Renal pelvis (tissue), 4 donors: ENCODE results near the gene PIGS. TPM values are rescaled to one million over a fixed set of nuclear protein-coding genes. Genes with fewer than 3 reads are reported as not detected.

ENCODE experiments used
- DNase-seq: peaks from one replicate; pipeline ENCODE4 v3.0.0-alpha.2; 2013
- polyA plus RNA-seq, 3 donors: library from polyadenylated mRNA; unstranded; fragments of 120-200 nt; gene quantifications; one replicate each; pipeline ENCODE4 v1.2.1, GENCODE V29; 2013; ENCODE audit not compliant: insufficient read length in 3 of 3

PIGS gene
- polyA plus RNA-seq, 3 donors, result 95.6 to 111 (median 107) TPM

DNA sequence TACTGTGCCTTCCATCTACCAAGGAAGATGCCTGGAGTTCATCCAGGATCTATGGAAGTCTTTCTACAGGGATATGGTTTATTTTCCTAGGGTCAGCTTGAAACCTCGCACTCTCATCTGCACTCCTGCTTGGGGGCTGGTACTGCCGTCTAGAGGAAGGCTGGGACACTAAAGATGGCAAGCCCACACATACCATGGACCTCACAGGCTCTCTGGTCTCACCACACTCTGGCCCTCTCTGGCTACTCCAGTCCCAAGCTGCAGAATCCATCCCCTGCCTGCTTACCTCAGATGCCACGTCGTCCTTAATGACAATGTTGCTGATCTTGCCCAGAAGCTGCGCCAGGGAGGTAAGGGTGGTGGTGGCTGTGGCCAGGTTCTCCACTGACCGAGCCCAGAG is 16.8 kb downstream of the PIGS start:
- no peak for DNase-seq

DNA sequence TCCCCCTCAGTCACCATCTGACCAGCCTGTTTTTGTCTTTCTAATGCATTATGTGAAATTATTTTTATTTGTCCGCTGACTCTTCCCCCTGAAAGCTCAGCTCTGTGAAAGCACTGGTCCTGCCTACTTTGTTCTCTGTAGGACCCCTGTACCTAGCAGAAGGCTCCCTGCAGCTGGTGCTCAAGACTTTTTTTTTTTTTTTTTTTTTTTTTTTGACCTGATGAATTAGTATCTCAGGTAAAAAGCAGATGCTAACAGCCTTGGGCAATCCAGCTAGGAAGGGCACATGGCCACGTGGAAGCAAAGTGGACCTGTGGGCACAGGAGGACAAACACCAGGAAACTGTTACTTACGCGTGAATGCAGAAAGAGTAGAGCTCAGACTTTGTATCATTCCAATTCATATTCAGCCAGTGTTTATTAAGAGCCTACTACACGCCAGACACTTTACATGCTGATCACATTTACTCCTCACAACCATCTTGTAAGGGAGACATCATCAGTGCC is 18.3 kb downstream of the PIGS start:
- DNase-seq, result no peak

DNA sequence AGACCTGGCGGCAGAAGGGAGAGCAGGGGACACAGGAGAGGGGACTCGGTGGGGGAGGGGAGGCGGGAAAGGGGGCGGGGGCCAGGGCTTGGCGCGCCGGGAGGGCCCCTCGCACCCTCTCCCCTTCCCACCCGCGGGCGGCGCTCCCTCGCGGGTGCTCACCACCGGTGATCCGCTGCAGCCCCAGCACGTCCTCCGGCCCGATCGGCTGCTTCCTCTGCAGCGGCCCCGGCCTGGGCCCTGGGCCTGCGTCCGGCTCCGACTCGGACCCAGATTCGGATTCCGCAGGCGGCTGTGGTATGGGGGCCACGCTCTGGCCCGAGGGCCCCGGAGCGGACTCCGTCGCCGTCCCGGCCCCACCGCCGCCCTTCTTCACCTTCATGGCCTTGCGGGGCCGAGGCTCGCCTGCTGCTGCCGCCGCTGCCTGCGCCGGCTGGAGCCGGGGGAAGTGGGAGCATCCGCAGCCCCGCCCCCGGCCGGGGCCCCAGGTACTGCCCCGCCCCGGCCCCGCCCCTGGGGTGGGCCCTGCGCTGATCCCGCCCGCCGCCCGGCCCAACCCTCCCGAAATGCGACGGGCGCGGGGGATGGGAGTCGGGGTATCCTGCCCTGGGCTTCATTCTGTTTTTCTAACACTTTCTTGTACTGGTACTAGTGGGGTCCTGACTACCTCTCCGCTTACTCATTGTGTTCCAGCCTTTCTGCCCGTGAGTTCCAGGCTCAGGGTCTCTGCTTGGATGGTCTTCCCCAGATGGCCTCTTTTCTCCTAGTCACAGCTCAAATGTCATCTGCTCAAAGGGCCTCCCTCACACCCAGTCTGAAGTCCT is 18.9 kb downstream of the PIGS start, which contains the start of gene UNC119:
Gene UNC119 (minus strand): TSS at position 449 of the 824 bp plus-strand sequence. CDS start 67 bp downstream, at position 382.
- peak; percentile 86 for DNase-seq

DNA sequence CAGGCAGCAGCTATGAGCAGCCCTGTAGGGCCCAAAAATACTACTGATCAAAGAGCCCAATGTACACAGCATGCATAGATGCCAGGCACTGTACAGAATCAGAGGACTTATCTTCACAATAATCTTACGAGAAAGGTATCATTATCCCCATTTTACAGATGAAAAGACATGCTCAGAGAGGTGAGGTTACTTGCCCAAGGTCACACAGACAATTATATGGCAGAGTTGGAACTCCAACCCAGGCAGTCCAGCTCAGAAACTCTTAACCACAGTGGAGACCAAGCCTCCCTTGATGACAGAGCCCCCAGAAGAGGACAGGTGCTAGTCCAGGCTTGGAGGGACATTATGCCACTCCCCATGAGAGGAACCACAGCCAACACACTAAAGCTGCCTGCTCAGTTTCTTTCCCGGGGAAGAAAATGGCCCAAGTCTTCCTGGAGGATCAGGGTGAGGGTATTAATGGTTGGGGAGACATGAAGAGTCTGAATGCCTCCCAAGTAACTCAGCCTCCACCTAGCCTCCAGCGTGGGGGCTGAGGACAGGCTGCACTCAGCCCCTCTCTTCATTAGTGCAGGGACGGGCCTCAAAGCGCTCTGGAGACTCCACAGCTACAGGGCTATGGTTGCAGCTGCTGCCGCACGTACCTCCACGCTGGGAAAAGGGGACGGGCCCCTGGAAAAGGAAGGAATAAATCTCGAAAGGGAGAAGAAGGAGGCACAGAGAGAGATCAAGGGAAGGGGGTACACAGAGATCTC is 19.7 kb downstream of the PIGS start:
- peak; percentile 21 for DNase-seq

DNA sequence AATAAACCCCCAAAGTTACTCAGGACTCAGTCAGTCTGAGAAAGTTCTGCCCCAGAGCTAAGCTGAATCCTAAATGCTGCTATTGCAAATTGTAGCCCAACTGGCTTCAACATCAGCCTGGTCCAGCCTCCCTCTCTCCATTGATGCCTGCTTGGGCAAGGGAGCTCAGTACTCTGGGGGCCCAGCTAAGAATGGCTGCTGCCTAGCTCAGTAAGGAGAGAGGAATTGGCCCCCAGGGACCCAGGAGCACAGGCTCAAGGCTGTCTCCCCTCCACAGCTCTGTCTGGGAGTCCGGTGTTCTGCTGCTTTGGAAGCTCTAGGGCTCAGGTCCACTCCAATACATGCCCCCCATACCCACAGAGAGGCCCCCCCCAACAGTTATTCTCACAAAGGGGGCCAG is 20.5 kb downstream of the PIGS start:
- DNase-seq, result no peak

DNA sequence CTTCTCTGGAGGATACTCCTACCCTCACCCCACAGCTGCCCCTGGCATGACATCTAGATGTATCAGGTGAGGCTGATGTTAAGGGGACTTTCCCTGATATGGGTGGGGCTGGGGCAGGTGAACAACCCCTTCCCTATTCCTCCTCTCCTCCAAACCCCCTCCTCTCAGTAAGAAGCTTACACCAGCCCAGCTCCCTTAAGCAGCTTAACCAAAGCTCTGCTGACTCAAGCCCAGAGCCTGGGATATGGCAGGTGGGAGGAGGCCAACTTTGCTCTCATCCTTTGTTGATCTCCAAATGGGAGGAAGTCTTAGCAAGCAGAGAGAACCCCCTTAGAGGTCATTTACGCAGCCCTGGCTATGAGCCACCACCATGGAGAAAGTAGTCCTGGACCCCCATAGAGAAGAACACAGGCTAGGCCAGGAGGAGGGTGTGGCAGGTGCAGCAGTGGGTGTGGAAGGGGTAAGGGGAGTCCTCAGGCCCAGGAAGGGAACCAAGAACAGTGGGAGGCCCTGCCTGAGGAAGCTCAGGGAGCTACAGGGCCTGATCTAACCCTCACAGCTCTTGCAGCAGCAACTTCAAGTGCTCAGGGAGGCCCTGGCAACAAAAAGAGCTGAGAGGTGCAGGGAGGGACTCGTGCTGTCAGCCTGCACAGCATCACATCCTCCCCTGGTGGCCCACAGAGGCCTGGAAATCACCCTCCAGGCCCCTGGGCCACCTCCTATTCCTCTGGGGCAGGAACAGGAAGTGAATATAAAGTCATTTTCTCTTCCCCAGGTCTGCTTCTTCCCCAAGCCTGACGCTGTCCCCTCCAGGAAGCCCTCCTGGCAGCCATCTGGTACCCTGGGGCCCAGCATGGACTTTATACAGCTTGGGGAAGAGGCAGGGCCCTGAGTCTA is 21.8 kb downstream of the PIGS start:
- DNase-seq, result no peak

DNA sequence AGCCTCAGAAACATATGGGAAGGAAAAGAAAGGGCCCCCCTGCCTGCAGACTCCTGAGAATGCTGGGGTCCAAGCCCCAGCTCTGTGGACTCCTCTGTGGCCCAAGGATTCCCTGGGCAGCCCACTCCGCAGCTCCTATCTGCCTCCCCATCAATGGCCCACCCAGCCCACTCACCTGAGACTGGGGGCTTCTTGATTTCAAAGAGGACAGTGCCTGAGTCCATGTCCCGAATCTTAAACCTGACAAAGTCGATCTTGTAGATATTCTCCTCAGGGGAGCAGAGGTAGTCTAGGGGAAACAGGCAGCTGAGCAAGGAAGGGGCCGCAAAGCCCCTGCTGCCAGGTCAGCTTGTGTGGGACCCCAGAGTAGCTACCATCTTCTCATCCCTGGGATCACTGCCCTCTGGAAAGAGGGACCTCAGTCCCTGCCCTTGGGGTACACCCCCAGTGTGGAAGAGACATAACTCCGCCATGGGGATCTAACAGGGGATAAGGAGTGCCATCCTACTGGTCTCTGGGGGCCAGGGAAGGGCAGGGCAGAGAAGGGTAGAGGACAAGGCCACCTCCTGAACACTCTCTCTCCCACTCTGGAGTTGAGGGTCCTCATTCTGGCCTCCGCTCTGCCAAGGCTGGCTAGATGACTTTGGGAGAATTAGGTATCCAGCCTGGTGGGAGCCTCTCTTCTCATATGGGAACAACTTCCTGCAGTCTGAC is 22.8 kb downstream of the PIGS start:
- no peak for DNase-seq

DNA sequence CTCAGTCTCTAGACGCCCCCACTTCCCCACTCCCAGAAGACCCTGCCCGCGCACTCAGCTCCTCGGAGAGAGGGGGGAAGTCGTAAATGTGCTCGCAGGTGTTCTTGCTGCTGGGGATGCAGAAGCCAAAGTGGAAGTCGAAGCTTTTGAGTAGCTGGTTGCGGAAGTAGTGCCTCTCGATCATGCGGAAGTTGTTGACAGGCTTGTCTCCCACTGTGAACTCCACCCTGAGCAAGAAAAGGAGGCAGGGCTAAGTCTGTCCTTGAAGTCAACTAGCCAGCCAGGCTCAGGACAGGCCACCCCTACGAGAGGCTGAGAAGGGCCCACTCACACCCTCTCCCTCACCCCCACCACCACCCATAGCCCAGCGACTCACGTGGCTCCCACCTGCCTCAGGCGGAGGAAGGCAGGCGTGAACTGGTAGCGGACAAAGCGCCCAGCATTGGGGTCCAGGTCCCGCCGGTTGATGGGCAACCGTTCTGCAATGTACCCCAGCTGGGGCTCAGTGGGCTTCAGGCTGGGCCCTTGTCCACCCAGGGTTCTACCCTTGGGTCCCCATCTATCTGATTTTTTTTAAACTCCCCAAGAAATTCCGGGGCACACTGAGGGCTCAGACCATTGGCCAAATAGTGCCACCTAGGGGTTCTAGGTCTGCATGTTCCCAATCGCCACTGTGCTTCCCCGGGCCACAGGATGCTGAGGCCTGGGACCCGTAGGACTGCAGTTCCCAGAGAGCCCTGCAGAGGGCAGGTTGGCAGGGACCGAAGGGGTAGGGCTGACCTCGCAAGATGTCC is 23.5 kb downstream of the PIGS start:
- peak; percentile 49 for DNase-seq

DNA sequence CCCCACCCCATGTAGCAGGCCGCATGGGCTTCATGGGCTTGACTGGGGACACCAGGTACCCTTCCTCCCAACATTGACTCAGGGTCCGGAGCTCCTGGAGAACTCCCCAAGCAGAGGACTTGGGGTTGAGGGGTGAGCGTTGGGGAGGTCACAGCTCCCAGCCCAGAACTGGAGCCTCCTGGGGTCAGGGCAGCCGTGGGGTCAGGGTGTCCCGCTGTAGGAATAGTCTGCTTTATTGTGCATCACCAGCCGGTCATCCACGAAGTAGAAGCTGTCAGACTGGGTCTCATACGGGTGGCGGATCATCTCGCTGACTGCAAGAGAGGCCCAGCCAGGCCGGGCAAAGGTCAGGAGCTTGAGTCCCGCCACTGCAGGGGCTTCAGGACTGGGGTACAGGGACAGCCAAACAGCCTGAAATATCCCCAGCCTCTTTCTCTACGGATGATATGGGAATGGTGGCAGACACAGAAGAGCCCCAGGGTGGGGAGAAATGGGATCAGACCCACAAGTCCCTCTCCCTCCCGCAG is 24.2 kb downstream of the PIGS start:
- DNase-seq, result no peak

DNA sequence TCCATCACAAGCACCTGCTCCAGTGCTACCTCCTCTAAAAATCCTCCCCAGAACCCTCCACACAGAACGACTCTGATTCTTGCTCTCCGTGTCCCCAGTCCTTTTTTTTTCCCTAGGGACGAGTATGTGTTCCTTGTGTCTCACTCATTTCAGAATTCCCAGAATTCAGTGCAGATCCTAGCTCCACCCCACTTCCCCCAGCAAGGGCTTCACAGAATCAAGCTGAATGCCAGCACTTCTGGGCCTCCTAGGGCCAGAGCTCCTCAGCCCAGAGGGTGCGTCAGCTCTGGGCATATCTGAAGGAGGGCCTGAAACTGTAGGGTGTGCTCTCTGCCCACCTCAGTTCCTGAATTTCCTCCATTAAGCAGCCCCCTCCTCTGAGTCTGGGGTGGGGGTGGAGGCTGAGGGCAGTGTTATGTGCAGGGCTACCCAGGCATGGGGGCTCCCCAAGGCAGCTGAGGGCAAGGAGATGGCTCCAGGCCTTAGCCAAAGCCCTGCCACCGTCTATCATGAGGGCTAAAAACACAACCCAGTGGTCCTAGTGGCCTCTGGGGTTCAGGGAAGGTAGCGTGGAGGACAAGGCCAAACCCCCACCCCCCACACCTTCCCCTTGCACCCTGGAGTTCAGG is 25.4 kb downstream of the PIGS start:
- no peak for DNase-seq

DNA sequence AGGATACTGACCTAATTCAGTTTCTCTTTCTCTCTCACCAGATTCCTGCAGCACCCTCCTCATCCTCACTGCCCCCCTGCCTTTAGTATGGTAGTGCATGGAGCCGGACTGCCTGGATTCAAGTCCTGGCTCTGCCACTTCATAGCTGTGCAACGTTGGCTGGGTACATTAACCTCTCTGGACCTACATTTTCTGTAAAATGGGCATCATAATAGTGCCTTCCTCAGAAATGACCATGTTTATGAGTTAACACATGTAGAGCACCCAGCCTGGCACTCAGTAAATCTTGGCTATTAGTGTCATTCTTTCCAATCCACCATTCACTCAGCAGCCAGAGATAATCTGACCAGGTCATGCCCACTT is 26.2 kb downstream of the PIGS start:
- no peak for DNase-seq

DNA sequence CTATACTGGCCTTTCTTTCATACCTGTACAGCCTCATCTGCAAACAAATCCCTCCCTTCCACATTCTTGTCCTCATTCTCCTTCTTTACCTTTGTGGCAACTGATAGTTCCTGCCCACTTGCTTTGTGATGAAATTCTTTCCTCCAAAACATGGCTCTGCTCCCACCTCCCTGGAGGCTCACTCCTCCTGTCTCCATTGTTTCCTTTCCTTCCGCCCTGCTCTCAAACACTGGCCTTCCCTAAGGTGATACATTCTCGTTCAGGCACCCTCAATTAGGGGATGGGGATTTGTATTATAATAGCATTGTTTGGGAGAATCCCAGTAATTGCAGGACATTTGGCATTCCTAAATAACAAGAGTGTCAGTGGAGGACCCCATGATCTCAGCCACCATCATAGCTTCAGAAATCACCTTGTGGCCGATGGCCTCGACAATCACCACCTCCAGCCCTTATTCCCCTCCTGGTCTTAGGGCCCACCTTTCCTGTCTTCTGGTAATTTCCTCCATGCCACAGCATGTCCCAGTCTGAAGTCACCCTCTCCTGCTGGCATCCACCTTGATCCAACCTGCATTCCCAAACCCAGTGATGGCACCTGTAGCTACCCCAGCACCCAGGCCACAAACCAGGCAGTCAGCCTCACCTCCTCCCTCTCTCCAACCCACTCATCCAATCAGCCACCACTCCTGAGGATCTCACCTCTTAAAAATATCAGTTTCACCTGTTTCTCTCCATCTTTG is 26.8 kb downstream of the PIGS start:
- no peak for DNase-seq

DNA sequence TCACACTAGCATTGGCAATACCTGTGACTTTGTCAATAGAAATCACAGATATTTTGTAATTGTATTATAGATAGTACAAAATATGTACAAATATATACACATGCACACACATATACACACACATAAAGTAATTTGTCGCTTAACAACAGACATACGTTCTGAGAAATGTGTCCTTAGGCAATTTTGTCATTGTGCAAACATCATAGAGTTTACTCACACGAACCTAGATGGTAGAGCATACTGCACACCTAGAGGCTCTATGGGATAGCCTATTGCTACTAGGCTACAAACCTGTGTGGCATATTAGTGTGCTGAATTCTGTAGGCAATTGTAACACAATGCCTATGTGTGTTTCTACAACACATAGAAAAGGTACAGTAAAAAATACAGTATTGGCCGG is 29.9 kb downstream of the PIGS start:
- no peak for DNase-seq

DNA sequence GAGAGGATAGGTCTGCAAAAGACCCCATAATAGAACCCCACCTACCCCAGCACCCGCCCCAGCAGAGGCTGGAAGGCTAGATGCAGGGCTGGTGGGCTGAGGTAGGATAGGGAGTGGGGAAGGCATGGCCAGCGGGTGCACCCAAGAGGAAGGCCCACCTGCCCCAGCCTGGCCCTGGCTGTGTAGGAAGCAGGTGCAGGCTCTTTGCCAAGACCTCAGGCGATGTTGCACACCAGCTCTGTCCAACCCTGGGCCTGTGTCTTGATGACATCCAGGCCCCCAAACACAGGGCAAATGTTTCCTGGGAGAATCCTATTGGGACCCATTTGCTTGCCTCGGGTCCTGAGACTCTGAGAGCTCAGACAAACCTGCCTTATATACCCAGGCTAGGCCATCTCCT is 31.1 kb downstream of the PIGS start:
- no peak for DNase-seq

DNA sequence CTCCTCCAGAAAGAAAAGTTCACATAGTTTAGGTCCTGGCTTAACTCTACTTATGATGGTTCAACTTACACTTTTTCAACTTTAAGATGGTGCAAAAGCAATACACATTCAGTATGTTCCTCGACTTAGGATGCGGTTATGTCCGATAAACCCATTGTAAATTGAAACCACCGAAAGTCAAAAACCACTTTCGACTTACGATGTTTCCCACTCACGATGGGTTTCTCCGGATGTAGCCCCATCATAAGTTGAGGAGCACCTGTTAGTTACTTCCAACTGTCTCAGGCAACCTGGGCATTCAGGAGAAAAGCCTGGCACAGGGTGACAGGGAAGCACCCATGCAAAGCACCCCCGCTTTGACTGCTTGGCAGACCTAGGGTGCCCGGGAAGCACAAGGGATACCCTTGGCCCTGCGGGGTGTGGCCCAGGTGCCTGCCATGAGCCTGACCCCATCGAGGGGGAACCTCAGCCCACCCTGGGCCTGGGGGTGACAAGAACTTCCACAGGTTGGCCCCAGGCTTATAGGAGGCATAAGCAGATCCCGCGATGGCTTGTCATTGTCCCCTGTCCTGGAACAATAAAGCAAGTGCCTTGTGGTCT is 32.9 kb downstream of the PIGS start:
- no peak for DNase-seq

DNA sequence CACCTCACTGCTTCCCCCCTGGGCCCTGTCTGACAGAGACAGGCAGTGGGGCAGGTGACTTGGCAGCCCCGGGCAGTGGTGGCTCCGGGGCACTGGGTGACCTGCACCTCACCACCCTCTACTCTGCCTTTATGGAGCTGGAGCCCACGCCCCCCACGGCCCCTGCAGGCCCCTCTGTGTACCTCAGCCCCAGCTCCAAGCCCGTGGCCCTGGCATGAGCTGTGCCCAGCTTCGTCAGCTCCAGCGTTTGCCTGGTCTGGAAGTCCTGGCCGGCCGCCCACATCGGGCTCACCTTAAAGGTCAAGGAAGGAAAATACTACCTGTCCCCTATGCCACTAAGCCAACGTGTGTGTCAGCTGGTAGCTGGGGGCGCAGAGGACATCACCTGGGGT is 34.1 kb downstream of the PIGS start:
- DNase-seq, result no peak

DNA sequence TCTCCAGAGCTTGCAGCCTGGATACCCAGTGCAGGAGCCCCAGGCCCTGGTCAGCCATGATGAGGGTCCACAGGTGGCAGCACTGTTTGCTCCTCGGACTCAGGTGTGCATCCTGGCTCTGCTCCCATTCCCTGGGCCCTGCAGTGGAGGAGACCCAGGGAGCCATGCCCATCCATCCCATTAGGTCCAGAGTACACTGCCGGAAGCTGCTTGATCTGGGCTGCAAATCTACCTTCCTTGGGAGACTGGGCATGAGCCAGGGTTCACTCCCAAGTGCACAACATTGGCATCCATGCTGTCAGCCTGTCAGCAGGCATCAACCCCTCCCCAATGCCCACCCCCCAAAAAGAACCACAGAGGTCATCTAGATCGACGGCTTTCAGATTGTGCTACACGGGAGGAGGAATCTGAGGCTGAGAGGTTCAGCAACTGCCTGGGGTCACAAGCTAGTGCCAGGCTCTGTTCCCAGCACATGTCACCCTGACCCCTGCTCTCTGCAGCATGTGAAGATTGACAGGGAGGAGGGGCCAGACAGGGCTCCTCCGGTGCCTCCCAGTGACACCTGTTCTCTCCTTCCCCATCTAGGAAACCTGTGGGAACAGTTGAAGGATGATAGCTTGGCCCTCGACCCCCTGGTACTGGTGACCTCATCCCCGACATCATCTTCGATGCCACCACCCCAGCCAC is 34.6 kb downstream of the PIGS start:
- DNase-seq, result no peak
